ENCODE data around the gene ITGB1BP2.

- TF ChIP-seq CTCF (IDR thresholded peaks at IDR 0.05) (no peak), POLR2A (IDR thresholded peaks at IDR 0.05) (no peak)
Observed at GRCh38 chrX:71282514-71283402, 18.8 kb upstream of the ITGB1BP2 start.
